Measurements from ENCODE around the gene CORIN. TPM values are rescaled to one million over a fixed set of nuclear protein-coding genes. Genes with fewer than 3 reads are reported as not detected.
A peak's percentile ranks its signal among the peaks of the same experiment; 100 is the strongest.

Gene CORIN
- total RNA-seq, 1 donor from 2014 or later = 92.0 TPM

DNA sequence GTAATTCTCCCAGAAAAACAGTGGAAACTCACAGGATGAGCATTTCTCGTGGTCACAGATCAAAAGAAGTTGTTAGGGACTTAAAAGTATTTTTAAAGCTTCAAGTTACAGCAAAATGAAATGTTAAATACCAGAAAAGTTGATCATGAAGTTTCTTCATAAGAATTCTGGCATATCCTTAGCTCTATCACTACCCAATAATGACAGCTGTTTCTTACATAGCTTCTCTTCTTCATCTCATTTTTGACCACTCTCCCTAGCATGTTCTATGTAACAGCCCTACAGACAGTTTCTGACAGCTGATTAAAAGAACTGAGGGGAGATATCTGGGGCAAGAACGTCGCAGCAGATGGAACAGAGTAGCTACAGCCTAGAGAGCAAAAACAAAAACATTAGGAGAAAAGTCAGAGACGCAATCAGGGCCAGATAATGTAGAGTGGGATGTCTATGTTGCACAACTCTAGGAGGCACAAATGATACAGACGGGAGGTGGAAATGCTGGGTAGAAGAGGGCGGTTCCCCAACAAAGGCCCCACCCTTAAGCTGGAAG is 108.7 kb downstream of the CORIN start:
- H3K4me1 ChIP-seq = peaks cover 23% of the 10 kb centered on the region
- no peak for DNase-seq
- intact Hi-C loops (cut with micrococcal nuclease) = no loop called here
- no peaks in the 10 kb centered on the region for H3K9me3 ChIP-seq (replicated peaks)
- H3K4me3 ChIP-seq = no peak overlapping the region
- no peaks in the 10 kb centered on the region for H3K36me3 ChIP-seq
- TF ChIP-seq, protein P1, sequence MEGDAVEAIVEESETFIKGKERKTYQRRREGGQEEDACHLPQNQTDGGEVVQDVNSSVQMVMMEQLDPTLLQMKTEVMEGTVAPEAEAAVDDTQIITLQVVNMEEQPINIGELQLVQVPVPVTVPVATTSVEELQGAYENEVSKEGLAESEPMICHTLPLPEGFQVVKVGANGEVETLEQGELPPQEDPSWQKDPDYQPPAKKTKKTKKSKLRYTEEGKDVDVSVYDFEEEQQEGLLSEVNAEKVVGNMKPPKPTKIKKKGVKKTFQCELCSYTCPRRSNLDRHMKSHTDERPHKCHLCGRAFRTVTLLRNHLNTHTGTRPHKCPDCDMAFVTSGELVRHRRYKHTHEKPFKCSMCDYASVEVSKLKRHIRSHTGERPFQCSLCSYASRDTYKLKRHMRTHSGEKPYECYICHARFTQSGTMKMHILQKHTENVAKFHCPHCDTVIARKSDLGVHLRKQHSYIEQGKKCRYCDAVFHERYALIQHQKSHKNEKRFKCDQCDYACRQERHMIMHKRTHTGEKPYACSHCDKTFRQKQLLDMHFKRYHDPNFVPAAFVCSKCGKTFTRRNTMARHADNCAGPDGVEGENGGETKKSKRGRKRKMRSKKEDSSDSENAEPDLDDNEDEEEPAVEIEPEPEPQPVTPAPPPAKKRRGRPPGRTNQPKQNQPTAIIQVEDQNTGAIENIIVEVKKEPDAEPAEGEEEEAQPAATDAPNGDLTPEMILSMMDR (IDR thresholded peaks at IDR 0.05; ENCODE audit: borderline replicate concordance) = no peak
- no peaks in the 10 kb centered on the region for H3K27me3 ChIP-seq (ENCODE audit: low read depth)
- H3K27ac ChIP-seq (replicated peaks) = peak overlapping the region; percentile 10

DNA sequence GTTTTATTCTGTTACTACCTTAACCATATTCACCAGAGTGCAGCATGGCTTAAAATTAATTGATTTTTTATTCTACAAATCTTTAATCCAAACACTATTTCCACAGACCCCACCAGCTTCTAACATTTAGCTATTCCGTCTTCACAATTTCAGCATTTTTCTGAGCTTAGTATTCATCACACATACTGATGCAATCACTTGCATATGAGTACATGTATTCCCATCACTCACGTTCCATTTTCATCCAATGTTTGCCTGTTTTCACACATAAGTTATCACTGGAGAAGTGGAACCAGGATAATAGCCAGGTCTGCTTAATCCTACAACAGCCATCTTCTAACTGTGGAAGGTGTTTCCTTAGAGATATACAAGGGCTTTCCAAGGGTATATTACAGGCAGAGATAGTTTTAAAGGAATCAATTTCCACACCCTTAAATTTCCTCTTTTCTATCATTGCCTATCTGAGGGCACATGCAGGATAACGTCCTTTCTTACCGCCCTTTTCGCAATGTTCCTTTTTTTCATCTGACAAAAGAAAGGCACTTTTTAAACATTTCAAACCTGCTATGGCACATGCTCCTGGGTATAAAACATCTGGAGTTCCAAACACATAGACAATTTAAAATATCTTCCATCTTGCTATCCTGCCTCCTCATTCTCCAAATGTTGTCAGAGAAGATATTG is 115.8 kb downstream of the CORIN start:
- H3K4me1 ChIP-seq = peaks cover 15% of the 10 kb centered on the region
- no peak overlapping the region for H3K4me3 ChIP-seq
- H3K27ac ChIP-seq (replicated peaks) = no peak overlapping the region
- no peaks in the 10 kb centered on the region for H3K9me3 ChIP-seq (replicated peaks)
- H3K36me3 ChIP-seq = no peaks in the 10 kb centered on the region
- intact Hi-C loops (cut with micrococcal nuclease) = no loop called here
- TF ChIP-seq, protein P1 (IDR thresholded peaks at IDR 0.05; ENCODE audit: borderline replicate concordance) = no peak
- no peaks in the 10 kb centered on the region for H3K27me3 ChIP-seq (ENCODE audit: low read depth)
- DNase-seq = no peak

DNA sequence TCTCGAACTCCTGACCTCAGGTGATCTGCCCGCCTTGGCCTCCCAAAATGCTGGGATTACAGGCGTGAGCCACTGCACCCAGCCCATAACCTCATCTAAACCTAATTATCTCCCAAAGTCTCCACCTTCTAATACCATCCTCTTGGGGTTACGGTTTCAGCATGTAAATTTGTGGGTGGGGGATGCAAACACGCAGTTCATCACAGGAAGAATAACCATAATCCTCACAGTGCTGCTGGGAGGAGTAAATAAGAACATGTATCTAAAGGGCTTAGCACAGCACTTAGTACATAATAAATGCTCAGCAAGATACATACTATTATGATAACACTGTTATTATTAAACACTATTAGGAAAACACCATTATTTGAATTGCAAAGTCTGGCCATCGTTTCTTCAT is 116.4 kb downstream of the CORIN start:
- TF ChIP-seq, protein P1 (IDR thresholded peaks at IDR 0.05; ENCODE audit: borderline replicate concordance) = no peak
- Histone ChIP-seq H3K36me3 (no peaks in the 10 kb centered on the region), H3K4me1 (peaks cover 15% of the 10 kb centered on the region), H3K27me3 (ENCODE audit: low read depth) (no peaks in the 10 kb centered on the region), H3K9me3 (replicated peaks) (no peaks in the 10 kb centered on the region), H3K4me3 (no peak overlapping the region), H3K27ac (replicated peaks) (no peak overlapping the region)
- intact Hi-C loops (cut with micrococcal nuclease) = no loop called here
- no peak for DNase-seq

DNA sequence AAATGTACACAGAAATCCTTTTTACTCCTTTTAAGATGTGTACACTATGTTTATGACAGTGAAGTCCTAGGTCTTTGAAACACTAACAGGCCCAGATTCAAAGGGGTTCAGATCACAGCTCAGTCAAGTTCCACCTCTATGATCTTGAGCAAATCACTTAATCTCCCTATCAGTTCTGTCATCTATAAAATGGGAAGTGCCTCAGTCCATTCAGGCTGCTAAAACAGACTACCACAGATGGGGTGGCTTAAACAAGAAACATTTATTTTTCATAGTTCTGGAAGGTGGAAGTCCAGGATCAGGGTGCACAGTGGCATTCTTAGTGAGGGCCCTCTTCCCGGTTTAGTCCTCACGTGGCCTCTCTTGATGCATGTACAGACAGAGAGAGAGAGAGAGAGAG is 117.1 kb downstream of the CORIN start:
- H3K27me3 ChIP-seq (ENCODE audit: low read depth) = no peaks in the 10 kb centered on the region
- TF ChIP-seq, protein P1 (IDR thresholded peaks at IDR 0.05; ENCODE audit: borderline replicate concordance) = no peak
- H3K36me3 ChIP-seq = no peaks in the 10 kb centered on the region
- H3K27ac ChIP-seq (replicated peaks) = no peak overlapping the region
- H3K4me1 ChIP-seq = peaks cover 15% of the 10 kb centered on the region
- DNase-seq = no peak
- no peak overlapping the region for H3K4me3 ChIP-seq
- intact Hi-C loops (cut with micrococcal nuclease) = no loop called here
- no peaks in the 10 kb centered on the region for H3K9me3 ChIP-seq (replicated peaks)

DNA sequence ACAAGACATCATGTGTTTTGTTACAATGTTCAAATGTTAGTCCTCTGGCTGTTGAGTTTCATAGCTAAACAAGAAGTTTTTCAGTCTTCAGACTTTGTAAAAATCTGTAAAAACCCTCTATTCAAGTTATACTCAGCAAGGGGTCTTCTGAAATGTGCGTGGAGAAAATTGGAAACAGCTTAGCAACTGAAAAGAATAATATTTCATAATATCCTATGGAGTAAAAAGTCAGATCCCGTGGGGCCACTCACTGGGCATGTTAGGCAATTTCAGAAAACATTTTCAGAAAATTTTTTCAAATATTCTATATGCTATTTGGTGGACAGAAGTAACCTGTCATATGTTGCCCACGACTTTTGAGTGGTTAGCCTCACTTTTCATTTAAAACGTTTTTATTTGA is 118.3 kb downstream of the CORIN start:
- H3K9me3 ChIP-seq (replicated peaks) = no peaks in the 10 kb centered on the region
- no peak overlapping the region for H3K27ac ChIP-seq (replicated peaks)
- no peaks in the 10 kb centered on the region for H3K36me3 ChIP-seq
- peaks cover 15% of the 10 kb centered on the region for H3K4me1 ChIP-seq
- H3K27me3 ChIP-seq (ENCODE audit: low read depth) = no peaks in the 10 kb centered on the region
- intact Hi-C loops (cut with micrococcal nuclease) = no loop called here
- no peak for DNase-seq
- no peak overlapping the region for H3K4me3 ChIP-seq
- TF ChIP-seq, protein P1 (IDR thresholded peaks at IDR 0.05; ENCODE audit: borderline replicate concordance) = no peak
